GM12874 (cell line): ENCODE data around the gene CCDC150.

Experiments used
- TF ChIP-seq, protein P1 (sequence below): IDR thresholded peaks from 2 replicates; pipeline ENCODE4 v1.5.1; 2011; ENCODE audit warnings: low read depth, mild to moderate bottlenecking, control low read depth, low read length, moderate library complexity; ENCODE audit not compliant: insufficient read depth

The CCDC150 gene

DNA sequence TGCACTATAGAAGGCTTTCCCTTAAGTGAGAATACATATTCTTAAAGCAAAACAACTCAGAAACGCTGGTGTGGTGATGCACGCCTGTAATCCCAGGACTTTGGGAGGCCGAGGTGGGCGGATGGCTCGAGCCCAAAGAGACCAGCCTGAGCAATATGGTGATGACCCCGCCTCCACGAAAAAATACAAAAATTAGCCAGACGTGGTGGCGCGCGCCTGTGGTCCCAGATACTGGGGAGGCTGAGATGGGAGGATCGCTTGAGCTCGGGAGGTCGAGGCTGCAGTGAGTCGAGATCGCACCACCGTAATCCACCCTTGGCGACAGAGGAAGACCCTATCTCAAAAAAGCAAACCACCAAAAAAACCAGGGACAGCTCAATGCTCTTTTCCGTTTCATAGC is 750 bp upstream of the CCDC150 start:
- TF ChIP-seq, protein P1, sequence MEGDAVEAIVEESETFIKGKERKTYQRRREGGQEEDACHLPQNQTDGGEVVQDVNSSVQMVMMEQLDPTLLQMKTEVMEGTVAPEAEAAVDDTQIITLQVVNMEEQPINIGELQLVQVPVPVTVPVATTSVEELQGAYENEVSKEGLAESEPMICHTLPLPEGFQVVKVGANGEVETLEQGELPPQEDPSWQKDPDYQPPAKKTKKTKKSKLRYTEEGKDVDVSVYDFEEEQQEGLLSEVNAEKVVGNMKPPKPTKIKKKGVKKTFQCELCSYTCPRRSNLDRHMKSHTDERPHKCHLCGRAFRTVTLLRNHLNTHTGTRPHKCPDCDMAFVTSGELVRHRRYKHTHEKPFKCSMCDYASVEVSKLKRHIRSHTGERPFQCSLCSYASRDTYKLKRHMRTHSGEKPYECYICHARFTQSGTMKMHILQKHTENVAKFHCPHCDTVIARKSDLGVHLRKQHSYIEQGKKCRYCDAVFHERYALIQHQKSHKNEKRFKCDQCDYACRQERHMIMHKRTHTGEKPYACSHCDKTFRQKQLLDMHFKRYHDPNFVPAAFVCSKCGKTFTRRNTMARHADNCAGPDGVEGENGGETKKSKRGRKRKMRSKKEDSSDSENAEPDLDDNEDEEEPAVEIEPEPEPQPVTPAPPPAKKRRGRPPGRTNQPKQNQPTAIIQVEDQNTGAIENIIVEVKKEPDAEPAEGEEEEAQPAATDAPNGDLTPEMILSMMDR = no peak

DNA sequence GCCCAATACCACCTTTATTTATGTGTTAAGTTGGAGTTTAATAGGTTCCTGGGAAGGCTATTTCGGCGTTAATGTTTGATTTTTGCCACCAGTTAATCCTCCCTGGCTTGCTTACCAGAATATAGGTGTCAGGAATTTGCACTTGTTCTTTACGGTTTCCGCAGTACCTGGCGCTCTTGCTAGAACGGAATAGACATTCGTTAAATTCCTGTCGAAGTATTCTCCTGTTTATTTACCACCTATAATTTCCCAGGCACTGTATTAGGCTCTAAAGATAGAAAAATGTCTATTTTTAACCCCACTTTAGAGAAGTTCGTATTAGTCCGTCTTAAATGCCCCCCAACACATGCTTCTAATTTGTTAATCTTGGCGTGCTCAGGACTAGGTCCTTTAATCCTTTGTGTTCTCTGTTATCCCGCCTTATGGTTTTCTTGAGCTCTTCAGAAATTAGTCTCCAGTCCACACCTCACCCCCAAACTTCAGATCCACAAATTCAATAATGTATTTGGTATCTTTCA is 575 bp downstream of the CCDC150 start:
- TF ChIP-seq, protein P1 = no peak

DNA sequence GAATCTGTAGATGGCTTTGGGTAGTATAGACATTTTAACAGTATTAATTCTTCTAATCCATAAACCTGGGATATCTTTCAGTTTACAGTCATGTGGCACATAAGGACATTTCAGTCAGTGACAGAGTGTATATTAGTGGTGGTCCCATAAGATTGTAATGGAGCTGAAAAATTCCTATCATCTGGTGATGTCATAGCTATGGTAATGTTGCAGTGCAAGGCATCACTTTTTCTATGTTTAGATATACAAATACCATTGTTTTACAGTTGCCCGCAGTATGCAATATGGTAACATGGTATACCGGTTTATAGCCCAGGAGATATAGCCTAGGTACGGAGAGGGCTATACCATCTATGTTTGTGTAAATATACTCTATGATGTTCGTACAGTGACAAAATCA is 9.7 kb downstream of the CCDC150 start:
- TF ChIP-seq, protein P1 = no peak

DNA sequence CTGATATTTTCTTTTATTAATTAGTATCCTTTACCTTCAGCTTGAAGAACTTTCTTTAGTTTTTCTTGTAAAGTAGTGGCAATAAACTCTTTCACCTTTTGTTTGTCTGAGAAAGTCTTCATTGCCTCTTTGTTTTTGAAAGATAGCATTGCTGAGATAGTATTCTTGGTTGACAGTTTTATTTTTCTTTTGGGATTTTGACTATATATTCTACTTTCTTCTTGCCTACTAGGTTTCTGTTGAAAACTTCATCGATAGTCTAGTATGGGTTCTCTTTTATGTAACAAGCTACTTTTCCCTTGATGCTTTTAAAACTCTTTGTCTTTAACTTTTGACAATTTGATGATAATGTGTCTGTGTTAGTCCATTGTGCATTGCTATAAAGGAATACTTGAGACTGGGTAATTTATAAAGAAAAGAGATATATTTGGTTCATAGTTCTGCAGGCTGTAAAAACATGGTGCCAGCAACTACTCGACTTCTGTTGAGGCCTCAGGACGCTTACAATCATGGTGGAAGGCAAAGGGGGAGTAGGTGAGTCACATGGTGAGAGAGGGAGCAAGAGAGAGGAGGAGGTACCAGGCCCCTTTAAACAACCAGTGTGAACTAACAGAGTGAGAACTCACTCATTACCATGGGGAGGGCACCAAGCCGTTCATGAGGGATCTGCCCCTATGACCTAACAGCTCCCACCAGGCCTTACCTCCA is 12.0 kb downstream of the CCDC150 start:
- TF ChIP-seq, protein P1 = no peak

DNA sequence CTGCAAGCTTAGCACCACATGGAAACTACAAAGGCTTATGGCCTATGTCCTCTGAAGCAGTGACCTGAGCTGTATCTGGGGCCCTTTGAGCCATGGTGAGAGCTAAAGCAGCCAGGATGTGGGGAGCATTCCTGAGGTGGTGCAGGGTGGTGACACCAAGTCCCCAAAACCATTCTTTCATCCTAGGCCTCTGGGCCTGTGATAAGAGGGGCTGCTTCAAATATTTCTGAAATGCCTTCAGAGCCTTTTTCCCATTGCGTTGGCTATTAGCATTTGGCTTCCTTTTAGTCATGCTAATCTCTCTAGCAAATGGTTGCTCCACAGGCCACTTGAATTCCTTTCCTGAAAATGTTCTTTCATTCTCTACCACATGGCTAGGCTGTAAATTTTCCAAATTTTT is 13.4 kb downstream of the CCDC150 start:
- TF ChIP-seq, protein P1 = no peak

DNA sequence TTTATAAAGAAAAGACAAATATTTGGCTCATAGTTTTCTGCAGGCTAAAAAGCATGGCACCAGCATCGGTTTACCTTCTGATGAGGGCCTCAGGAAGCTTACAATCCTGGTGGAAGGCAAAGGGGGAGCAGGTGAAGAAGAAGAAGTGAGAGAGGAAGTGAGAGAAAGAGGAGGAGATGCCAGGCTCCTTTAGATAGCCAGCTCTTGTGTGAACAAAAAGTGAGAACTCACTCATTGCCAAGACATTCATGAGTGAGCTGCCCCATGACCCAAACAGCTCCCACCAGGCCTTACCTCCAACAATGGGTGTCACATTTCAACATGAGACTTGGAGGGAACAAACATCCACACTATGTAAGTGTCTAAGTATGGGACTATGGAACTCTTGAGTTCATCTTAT is 14.3 kb downstream of the CCDC150 start:
- TF ChIP-seq, protein P1 = no peak

DNA sequence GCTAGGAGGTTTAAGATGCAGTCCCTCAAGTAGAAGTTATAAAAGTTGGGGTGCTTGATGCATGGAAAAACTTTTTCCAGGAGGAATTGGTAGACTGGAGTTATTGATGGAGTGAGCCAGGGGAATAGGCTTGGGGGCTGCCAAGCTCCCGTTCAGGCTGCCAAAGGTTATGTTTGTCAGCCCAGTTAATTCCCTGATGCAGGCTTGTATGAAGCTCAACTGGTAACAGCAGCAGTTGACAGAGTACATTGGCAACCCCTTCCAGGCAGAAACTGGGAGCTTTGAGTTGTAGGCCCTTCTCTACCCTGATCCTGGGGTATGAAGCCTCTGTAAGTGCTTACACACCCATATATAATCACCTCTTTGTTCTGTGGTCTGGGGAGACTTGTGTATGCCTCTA is 16.2 kb downstream of the CCDC150 start:
- TF ChIP-seq, protein P1 = no peak
